ENCODE measurements around the gene MAP2K3.
"Not testable (repeated sequence)": the region's sequence is repeated elsewhere in the genome, so short reads cannot be mapped to it uniquely, and the experiment has no call there.

MAP2K3 gene

DNA sequence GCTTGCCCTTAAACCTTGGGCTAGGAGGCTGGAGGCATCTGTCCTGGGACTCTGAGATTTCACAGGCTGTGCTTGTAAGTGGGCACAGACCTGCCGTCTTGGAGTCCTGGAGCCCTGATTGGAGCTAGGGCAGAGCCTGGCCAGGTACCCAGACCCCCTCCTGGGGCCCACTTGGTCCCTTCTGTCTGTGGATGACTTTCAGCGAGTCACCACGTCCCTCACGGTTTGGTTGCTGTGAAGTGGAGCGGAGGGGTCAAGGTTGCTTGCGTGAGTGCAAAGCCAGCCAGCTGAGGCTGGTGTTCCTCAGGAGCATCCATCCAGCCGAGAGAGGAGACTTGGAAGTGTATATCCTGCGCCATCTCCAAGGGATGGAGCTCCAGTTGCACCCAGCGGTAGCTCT lies 36.5 kb downstream of the MAP2K3 start:
- FAIRE-seq: not testable (repeated sequence)

DNA sequence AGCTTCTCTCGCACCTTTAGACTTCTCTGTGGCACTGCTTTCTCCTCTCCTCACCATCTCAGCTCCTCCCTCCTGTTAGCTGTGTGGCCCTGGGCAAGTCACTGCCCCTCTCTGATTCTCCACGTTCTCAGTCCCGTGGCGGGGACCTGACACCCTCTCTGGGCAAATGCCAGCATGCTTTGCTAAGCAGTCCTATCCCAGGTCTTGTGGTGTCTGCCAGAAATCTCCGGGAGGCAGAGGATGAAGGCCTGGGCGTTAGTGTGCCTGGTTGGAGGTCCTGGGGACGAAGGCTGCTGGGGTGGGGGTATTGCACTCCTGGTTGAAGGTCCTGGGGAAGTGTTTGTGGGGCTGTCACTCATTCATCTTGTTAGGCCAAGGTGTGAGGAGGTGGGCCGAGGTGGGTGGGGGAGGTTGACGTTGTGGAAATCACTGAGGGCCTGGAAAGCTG lies 37.3 kb downstream of the MAP2K3 start:
- DNase-seq (ENCODE audit: insufficient read length, low spot score); FAIRE-seq: not testable (repeated sequence)

More for the DNA sequence above, 36.5 kb downstream of the MAP2K3 start:
- DNase-seq (ENCODE audit: insufficient read length, low spot score): not testable (repeated sequence)

DNA sequence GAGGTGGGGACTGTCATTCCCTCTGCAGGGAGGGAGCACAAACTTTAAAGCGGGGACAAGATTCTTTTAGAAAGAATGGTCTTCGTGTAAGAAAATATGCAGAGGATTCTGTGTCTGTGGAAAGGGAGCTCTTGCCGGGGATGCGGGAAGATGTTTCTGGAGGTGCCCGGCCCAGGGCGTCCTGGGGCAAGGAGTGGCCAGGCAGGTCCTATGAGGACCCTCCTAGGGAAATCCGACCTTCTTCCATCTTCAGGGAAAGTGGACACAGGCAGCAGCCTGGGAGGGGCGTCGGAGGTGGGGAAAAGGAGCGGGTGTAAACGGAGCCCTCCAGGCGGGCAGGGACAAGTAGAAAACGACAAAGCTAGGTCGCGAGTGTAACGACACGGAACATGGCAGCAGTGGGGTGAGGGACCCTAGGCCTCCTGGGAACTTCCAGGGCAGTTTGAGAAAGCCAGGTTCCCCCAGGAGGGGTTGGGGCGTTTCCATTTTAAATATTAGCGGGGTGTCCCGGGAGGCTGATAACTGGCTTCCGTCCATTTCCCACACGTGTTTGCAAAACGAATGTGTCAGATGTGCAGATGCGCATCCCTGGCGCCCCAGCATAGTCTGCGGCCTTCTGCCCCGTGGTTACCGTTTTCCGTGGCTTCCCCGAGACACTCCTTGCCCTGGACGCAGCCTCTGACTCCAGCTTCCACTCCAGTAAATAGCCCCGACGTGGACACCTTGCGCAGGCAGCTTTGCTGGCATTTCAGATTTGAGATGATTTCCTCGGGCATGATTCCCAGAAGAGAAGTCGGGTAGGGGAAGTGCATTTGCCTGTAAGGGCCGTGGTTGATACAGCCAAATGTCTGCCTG lies 39.0 kb downstream of the MAP2K3 start:
- FAIRE-seq; DNase-seq (ENCODE audit: insufficient read length, low spot score): not testable (repeated sequence)

DNA sequence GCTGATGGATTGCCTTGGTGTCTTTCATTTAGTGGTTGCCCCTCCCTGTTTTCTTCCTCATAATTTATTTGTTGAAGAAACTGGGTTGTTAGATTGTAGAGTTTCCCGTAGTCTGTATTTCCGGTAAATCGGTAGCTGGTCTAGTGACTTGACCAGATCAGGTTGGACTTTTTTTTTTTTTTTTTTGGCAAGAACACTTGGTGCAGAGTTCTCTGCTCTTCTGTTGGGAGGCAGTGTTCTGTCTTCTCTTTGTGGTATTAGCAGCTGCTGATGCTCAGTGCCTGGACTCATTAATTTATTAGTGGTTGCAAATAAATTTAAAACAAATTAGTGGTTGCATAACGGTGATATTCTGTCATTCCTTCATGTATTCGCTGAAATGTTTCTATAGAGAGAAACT lies 40.2 kb downstream of the MAP2K3 start:
- FAIRE-seq: not testable (repeated sequence)

DNA sequence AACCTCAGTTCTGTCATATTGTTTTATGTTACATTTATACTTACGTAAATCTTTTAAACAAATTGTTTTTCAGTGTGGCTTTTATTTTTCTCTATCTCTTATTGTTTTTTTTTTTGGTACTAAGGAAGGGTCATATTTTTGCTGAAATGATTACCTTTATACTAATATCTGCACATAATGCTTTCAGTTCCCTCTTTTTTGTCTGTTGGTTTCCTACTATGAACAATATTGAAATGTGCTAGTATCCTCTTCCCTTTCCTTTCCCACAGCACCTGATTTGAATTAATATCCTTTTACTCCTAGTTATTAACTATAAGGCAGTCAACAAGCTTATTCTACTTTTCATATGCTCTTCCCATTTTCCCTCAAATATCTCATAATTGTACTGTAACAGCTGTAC lies 43.4 kb downstream of the MAP2K3 start:
- peak; percentile 44; the same call in 1 of the 2 replicates for TF ChIP-seq SPI1 (IDR thresholded peaks at IDR 0.05; ENCODE audit: low read depth, low read length)
- not testable (repeated sequence) for FAIRE-seq; DNase-seq (ENCODE audit: insufficient read length, low spot score)

More for the DNA sequence above, 40.2 kb downstream of the MAP2K3 start:
- not testable (repeated sequence) for DNase-seq (ENCODE audit: insufficient read length, low spot score)

DNA sequence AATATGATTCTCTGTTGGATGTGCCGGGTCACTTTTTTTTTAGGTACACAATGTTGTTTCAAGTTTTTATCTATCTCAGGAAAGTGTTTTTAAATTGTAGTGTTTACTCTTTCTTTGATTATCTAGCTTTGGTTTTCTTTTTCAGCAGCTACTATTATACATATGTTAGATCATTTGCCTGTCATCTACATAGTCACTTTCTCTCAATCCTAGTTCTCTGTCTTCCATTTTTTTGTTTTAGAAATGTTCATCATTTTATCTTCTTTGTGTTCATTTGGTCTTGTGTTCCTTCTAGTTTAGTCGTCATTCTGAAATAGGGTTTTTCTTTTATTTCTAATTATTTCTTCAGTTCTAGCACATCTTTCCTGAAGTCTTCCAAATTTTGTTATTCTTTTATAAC lies 44.3 kb downstream of the MAP2K3 start:
- not testable (repeated sequence) for FAIRE-seq; DNase-seq (ENCODE audit: insufficient read length, low spot score)

DNA sequence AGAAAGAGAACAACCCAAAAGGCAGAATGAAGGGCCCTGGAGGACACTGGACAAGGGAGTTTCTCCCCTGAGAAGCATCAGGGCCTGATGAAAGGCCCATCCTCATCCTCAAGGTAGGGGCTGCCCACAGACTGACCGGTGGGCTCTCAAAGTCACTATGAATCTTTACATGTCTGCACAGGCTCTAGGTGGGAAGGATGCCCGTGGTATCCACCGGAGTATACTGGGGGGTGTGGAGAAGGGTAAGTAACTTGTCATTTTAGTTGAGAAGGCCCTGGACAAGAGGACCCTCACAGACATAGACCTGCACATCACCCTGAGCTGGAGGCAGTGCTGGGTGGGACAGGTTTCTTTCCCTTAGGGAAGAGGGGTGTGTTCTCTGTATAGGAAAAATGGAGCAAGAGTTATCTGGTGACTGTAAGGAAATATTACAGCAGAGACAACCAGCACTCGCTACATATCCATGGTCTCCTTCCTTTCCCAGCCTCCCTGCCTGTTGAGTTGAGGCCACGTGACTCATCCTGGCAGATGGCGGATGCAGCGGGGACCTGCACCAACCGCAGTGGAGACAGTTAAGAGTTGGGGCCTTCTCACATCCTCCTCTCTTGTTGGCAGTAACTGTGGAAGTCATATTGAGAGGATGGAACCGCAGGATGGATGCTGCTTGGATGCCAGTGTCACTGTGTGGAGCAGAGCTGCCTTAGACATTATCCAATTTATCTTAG lies 46.1 kb downstream of the MAP2K3 start:
- no peak for DNase-seq (ENCODE audit: insufficient read length, low spot score)
- TF ChIP-seq TAF1 (IDR thresholded peaks at IDR 0.05; ENCODE audit: low read depth, low read length): no peak
- TF ChIP-seq POLR2A (IDR thresholded peaks at IDR 0.05; ENCODE audit: low read depth, low read length): no peak
- TF ChIP-seq PAX5 (IDR thresholded peaks at IDR 0.05; ENCODE audit: insufficient read depth, low read length, severe bottlenecking): no peak
- TF ChIP-seq SPI1 (IDR thresholded peaks at IDR 0.05; ENCODE audit: low read depth, low read length): no peak
- TF ChIP-seq POLR2AphosphoS5 (IDR thresholded peaks at IDR 0.05; ENCODE audit: low read depth, low read length): no peak
- no peak for TF ChIP-seq POU2F2 (IDR thresholded peaks at IDR 0.05; ENCODE audit: low read depth, low read length)
- FAIRE-seq: no peak

DNA sequence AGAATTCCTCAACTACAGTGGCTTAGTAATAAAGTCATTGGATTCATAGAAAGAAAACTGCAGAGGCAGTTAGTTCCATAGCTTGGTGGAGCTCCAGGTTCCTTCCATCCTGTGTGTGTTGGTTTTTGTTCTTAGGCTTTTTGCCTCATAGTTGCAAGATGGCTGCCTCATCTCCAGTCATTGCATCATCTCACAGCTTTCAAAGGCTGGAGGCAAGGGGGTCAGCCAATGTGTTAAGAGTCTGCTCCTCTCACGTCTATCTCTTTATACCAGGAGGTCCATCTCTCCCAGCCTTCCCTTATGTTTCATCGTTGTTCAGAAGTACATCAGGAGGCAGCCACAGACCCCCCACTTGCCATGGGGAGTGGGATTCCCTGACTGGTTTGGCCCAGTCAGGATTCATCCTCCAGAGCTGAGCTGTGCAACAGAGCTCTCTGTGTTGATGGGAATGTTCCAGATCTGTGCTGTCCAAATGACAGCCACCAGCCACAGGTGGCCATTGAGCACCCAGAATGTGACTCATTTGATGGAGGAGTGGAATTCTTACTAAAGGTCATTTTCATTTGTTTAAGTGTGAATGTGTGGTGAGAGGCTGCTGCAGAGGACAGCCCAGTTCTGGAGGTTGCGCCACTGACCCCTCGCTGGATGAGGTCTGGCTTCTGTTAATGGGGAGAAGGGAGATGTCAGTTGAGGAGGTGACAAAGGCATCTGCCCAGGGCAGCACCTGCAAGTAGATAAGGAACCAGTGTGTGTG lies 52.2 kb downstream of the MAP2K3 start:
- not testable (repeated sequence) for FAIRE-seq; DNase-seq (ENCODE audit: insufficient read length, low spot score)

DNA sequence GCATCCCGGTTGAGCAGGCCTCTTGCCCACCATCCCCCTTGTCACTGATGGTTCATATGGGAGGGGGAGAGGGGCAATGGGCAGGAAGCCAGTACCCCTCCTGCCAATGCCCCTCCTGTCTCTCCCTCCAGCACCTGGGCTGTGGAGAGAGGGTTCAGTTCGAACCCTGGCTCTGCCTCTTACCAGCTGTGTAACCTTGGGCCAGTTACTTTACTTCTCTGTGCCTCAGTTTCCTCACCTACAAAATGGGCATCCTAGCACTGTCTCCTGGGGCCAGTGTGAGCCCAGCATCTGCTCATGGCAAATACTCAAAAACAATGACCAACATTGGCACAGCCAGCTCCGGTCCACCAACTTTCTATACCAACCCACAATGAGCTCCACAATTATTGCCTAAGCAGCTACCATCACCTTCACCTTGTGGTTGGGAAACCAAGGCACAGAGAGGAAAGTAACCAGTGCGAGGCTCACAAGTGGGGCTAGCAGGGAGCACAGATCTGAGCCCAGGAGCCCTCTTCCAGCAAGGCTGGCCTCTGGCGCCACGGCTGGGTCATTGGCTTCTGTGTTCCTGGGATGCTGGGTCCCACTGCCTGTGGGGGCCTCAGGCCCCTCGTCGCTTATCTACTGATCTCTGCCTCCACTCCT lies 53.6 kb downstream of the MAP2K3 start:
- not testable (repeated sequence) for DNase-seq (ENCODE audit: insufficient read length, low spot score); FAIRE-seq

DNA sequence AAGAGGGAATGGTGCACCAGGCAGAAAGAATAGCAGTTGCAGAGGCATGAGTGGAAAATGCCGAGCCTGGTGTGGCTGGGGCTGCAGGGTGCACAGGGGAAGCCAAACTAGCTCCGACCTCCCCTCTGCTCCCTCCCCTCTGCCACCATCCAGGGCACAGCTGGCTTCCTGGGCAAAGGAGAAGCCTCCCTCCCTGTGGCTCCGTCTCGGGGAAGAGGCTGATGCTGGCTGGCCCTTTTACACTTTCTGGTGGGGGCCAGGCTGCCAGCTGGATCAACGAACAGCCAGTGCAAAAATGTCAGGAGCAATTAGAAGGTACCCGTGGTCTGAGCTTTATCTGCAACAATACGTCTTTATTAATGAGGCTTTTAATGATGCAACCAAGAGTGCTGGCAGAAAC lies 54.5 kb downstream of the MAP2K3 start:
- DNase-seq (ENCODE audit: insufficient read length, low spot score): no peak
- no peak for FAIRE-seq
- TF ChIP-seq POLR2A (IDR thresholded peaks at IDR 0.05; ENCODE audit: low read depth, low read length) (no peak), POU2F2 (IDR thresholded peaks at IDR 0.05; ENCODE audit: low read depth, low read length) (no peak), POLR2AphosphoS5 (IDR thresholded peaks at IDR 0.05; ENCODE audit: low read depth, low read length) (no peak), PAX5 (IDR thresholded peaks at IDR 0.05; ENCODE audit: insufficient read depth, low read length, severe bottlenecking) (no peak), TAF1 (IDR thresholded peaks at IDR 0.05; ENCODE audit: low read depth, low read length) (no peak), SPI1 (IDR thresholded peaks at IDR 0.05; ENCODE audit: low read depth, low read length) (no peak)

DNA sequence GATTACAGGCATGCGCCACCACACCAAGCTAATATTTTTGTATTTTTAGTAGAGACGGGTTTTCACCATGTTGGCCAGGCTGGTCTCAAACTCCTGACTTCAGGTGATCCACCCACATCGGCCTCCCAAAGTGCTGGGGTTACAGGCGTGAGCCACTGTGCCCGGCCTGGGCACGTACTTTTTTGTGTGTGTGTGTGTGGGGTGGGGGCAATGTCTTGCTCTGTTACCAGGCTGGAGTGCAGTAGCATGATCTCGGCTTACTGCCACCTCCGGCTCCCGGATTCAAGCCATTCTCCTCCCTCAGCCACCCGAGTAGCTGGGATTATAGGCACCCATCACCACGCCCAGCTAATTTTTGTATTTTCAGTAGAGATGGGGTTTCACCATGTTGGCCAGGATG lies 55.1 kb downstream of the MAP2K3 start:
- not testable (repeated sequence) for FAIRE-seq; DNase-seq (ENCODE audit: insufficient read length, low spot score)

DNA sequence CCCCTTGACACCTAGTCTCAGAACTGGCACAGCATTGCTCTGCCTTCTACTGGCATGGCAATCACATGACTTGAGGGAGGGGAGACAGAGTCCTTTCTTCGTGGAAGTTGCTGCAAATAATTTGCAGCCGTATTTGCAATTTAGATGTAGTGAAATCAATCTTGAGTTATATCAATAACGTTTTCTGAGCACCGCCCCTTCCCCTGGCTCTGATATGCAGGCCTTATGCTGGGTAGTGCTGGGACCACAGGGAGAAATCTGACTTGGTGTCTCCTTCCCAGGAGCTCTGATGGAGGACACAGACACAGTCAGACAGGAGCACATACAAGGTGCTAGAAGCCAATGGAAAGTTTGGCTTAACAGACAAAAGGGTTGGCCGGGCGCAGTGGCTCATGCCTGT lies 55.9 kb downstream of the MAP2K3 start:
- FAIRE-seq; DNase-seq (ENCODE audit: insufficient read length, low spot score): not testable (repeated sequence)

DNA sequence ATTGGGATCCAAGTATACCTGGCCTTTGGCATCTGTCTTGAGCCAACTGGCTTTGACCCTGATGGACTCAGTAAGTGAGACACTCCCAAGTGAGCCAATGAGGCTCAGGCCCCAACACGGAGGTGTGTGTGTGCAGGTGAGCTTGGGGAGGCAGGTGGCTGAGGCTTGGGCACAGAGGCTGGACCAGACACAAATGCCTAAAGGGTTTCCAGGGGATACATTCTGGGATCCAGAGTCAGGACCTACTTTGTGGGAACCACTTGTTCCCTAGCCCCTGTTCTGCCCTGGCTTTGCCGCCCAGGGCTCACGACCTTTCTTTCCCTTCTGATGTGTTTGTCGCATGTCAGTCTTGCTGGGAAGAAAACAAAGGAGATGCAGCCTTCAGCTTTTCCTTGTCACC lies 56.8 kb downstream of the MAP2K3 start:
- FAIRE-seq; DNase-seq (ENCODE audit: insufficient read length, low spot score): not testable (repeated sequence)

DNA sequence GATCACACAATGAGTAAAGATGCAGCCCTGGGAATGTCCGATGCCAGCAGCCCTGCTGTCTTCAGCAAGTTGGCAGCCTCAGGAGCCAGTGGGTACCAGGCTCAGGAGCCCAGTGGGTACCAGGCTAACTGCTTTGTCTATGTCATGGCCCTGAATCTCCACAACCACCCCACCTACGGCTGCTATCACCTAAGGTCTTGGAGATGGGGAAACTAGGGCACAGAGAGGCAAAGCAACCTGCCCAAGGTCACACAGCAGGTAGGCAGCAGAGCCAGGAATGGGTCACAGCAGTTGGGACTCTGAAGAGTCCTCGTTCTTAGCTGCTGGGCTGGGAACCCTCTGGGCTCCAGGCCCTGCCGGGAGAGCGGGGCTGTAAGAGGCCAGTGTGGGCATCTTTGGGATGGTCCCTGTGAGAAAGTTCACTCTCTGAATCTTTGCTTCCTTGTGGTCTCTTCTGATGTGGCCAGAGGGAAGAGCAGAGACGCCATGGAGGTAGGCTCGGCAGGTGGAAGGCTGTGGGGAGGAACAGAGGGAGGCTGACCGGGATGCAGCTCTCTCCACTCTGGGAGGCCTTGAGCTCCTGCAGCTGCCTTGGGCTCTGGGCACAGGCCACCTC lies 57.5 kb downstream of the MAP2K3 start:
- not testable (repeated sequence) for DNase-seq (ENCODE audit: insufficient read length, low spot score); FAIRE-seq

DNA sequence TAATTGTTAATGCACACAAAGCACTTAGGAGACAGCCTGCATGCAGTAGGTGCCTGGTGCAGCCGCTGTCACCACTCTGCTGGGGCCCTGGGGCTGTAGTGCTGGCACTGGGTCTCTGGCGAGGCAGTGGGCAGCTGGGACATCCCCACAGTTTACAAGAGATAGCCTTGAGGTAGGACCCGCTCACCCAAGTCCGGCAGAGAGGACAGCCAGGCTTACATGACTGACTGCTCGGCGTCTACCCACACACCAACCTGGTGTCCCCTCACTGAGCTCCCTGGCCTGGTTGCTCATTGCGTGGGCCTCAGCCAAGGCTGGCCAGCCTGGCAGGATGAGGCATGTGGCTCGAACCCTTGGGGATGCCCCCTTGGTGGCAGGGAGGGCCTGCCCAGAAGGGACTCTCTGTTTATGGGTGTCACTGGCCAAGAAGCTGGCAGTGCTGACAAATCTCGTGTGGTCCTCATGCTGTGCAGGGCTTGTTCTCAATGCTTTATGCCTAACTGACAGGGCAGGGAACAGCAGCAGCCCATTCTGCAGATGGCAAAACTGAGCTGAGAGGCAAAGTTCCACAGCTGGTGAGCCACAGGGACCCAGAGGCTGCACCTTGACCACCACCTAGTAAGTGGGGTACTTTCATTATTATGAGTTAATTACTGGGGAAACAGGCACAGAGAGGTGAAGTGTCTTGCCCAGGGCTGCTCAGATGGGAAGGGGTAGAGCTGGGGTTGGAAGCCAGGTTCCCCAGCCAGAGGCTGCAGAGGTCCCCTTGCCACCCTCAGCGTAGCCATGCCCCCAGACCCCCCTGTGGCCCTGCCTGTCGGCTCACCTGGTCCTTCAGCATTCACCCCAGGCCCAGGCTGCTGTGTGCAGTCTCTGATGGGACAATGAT lies 58.8 kb downstream of the MAP2K3 start:
- not testable (repeated sequence) for DNase-seq (ENCODE audit: insufficient read length, low spot score)
- peak; percentile 9 for FAIRE-seq

All from GM12891 (cell line).